Measurements from ENCODE around the gene PWP2. TPM values are rescaled to one million over a fixed set of nuclear protein-coding genes. Genes with fewer than 3 reads are reported as not detected.
"Not testable (repeated sequence)": the region's sequence is repeated elsewhere in the genome, so short reads cannot be mapped to it uniquely, and the experiment has no call there.

The PWP2 gene
- total RNA-seq, 1 donor from 2014 or later, result 11.0 TPM

DNA sequence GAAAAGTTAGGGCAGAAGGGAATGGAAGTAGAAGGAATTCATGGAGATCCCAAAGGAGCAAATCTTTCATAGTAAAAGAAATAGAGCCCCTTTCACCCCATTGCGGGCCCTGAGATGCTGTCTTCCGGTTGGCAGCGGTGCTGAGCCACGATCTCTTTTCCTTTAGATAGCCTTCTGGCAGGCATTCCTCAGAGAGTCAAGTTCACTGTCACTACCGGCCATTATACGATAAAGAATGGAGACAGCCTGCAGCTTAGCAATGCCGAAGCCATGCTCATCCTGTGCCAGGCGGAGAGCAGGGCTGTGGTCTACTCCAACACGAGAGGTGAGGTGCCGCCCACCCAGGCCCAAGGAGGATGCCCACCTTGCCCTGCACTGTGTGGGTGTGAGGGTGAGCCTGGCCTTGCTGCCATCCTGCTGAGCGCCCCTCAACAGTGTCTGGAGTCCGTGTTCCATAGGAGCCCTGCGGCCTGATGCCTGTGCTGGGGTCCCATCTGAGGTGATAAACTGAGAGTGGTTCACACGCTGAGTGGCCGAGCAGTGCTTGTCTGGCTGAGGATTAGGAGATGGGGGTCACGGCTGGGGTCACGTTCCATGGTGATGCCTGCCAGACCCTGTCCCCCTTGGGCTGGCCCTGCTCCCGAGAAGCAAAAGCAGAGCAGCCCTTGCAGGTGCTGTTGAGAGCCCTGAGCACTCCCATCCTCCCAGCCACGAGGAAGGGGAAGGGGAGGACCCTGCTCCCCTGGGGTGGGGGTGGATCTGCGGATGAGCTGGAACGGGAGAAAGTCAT is 20.4 kb upstream of the PWP2 start:
- no peak for DNase-seq (ENCODE audit: low spot score)
- H3K27me3 Mint-ChIP-seq (ENCODE audit: low read depth), result no peaks in the 10 kb centered on the region
- peaks cover 71% of the 10 kb centered on the region for H3K4me1 Mint-ChIP-seq (ENCODE audit: low read depth)
- H3K27ac Mint-ChIP-seq, result peak overlapping the region; percentile 95
- peaks cover 87% of the 10 kb centered on the region for H3K36me3 Mint-ChIP-seq (ENCODE audit: low read depth)
- H3K9me3 Mint-ChIP-seq, result no peaks in the 10 kb centered on the region
- intact Hi-C loops (cut with micrococcal nuclease), result no loop called here
- H3K4me3 Mint-ChIP-seq (ENCODE audit: low read depth), result no peak overlapping the region

DNA sequence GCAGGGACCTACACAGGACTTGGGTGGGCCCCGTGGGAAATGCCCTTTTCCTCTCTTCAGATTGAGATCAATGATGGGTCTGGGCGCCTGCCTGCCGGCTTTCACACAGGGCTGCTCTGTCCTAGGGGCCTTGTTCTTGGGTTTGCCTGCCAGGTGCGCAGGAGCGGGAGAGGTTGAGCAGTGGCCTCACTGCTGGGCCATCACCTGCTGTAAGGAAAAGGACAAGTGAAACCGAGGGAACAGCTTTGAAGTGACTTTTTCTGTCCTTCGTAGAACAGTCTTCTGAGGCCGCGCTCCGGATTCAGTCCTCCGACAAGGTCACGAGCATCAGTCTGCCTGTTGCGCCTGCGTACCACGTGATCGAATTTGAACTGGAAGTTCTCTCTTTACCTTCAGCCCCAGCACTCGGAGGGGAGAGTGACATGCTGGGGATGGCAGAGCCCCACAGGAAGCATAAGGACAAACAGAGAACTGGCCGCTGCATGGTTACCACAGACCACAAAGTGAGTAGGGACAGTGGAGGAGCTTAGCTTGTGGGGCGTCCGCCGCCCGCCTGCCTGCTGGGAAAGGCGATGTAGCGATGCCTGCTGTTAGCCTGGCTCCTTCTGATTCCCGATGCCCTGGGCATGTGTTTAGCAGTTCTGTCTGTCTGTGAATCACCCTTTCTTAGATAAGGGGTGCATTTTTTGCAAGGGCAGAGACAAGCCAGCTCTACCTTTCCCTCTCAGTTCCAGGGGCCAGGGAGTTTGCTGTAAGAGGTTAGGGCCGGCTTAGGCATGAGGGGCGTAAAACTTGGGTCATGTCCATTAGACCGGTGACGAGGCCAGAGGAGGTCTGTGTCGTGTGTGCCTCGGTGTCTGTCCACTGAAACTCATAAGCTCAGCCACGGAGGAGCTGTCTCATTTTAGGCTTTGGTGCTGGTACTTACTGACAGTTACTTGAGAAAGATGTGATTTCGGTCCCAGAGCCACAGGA is 19.5 kb upstream of the PWP2 start:
- DNase-seq (ENCODE audit: low spot score), result no peak
- Mint-ChIP-seq H3K27ac (peak overlapping the region; percentile 17), H3K9me3 (no peaks in the 10 kb centered on the region), H3K36me3 (ENCODE audit: low read depth) (peaks cover 85% of the 10 kb centered on the region), H3K27me3 (ENCODE audit: low read depth) (no peaks in the 10 kb centered on the region), H3K4me3 (ENCODE audit: low read depth) (no peak overlapping the region), H3K4me1 (ENCODE audit: low read depth) (peaks cover 62% of the 10 kb centered on the region)
- intact Hi-C loops (cut with micrococcal nuclease), result no loop called here

DNA sequence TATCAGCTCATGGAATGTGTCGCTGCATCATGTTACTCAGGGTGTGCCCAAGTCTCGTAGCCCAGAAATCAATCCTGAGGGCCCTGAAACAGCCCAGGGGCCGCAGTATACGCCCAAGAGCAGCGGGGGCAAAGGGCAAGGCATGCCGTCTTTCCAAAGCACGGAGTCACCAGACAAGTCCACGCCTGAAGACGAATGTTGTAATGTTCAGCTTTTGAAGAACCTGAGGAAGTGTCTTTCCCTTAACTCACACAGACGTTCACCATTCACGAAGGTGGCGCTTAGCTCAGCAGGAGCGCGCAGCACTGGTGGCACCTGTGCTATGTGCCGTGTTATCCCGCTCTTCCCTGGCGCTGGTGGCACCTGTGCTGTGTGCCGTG is 18.8 kb upstream of the PWP2 start:
- intact Hi-C loops (cut with micrococcal nuclease), result no loop called here
- no peak for DNase-seq (ENCODE audit: low spot score)
- Mint-ChIP-seq H3K9me3 (no peaks in the 10 kb centered on the region), H3K4me3 (ENCODE audit: low read depth) (no peak overlapping the region), H3K27me3 (ENCODE audit: low read depth) (no peaks in the 10 kb centered on the region), H3K27ac (peak overlapping the region; percentile 44), H3K4me1 (ENCODE audit: low read depth) (peaks cover 56% of the 10 kb centered on the region), H3K36me3 (ENCODE audit: low read depth) (peaks cover 78% of the 10 kb centered on the region)

DNA sequence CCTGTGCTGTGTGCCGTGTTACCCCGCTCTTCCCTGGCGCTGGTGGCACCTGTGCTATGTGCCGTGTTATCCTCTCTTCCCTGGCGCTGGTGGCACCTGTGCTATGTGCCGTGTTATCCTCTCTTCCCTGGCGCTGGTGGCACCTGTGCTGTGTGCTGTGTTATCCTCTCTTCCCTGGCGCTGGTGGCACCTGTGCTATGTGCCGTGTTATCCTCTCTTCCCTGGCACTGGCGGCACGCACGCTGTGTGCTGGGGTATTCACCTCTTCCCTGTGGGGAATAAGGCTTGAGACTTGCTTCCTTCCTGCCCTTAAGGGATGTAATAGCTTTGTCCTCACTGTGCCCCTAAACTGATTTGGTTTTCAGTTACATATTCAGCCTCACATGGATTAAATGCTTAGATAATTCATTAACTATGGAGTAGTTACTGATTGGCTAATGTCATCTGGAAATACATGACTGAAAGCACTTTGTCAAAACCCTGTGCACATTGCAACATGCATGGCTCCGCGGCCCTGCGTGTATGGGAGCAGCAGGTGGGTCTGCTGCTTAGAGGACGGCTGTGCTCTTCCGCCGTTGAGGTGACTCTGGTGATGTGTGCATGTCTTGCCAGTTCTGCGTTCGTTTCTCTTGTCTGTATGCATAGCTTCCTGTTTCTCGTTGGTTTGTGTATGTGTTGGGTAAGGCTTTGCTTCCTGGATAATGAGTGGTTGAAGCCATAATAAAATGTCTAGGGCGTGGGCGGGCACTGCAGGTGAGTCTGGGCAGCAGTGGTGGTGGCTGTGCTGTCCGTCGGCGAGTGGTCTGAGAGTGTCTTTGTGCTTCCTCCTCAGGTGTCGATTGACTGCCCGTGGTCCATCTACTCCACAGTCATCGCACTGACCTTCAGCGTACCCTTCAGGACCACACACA is 17.9 kb upstream of the PWP2 start:
- peaks cover 79% of the 10 kb centered on the region for H3K36me3 Mint-ChIP-seq (ENCODE audit: low read depth)
- H3K27me3 Mint-ChIP-seq (ENCODE audit: low read depth), result no peaks in the 10 kb centered on the region
- H3K4me1 Mint-ChIP-seq (ENCODE audit: low read depth), result peaks cover 48% of the 10 kb centered on the region
- H3K4me3 Mint-ChIP-seq (ENCODE audit: low read depth), result peak overlapping the region; percentile 18
- H3K9me3 Mint-ChIP-seq, result no peaks in the 10 kb centered on the region
- peak; percentile 16 for DNase-seq (ENCODE audit: low spot score)
- peak overlapping the region; percentile 44 for H3K27ac Mint-ChIP-seq
- intact Hi-C loops (cut with micrococcal nuclease), result no loop called here

DNA sequence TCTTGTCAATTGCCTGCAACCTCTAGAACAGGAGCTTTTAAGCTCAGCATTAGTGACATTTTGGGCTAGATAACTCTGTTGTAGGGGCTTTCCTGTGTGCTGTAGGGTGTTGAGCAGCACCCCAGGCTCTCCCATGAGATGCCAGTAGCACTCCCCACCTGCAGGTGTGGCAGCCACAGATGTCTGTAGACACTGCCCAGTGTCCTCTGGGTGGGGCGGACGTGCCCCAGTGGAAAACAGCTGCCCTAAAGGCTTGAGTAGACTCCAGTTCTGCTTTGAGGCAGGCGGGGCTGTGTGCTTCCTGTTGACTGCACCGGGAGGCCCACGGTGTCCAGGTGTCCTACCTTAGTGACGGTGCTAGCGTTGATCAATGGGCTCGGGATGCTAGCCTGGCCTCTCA is 16.9 kb upstream of the PWP2 start:
- intact Hi-C loops (cut with micrococcal nuclease), result no loop called here
- Mint-ChIP-seq H3K36me3 (ENCODE audit: low read depth) (peaks cover 73% of the 10 kb centered on the region), H3K27me3 (ENCODE audit: low read depth) (no peaks in the 10 kb centered on the region), H3K4me1 (ENCODE audit: low read depth) (peaks cover 39% of the 10 kb centered on the region), H3K9me3 (no peaks in the 10 kb centered on the region), H3K4me3 (ENCODE audit: low read depth) (no peak overlapping the region), H3K27ac (peak overlapping the region; percentile 44)
- peak; percentile 8 for DNase-seq (ENCODE audit: low spot score)

DNA sequence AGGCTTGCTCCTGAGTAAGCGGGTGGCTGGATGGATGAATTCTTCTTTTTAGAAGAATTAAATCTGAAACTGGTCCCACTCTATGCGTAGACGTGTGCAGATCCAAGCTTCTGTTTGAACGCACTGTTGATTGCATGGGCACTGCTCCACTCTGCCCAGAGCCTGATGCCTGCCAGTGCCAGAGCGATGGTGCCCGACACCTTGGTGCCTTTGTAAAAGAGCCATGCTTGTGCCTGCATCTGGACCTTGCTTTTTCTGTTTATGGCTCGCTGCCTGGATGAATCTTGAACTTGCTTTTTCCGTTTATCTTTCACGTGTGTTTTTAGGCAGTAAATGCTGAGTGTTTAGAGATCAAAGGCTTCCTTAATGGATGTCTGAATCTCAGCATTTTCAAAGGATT is 15.0 kb upstream of the PWP2 start:
- no peaks in the 10 kb centered on the region for H3K9me3 Mint-ChIP-seq
- H3K27me3 Mint-ChIP-seq (ENCODE audit: low read depth), result no peaks in the 10 kb centered on the region
- no peak for DNase-seq (ENCODE audit: low spot score)
- no peak overlapping the region for H3K4me3 Mint-ChIP-seq (ENCODE audit: low read depth)
- no peak overlapping the region for H3K27ac Mint-ChIP-seq
- peaks cover 30% of the 10 kb centered on the region for H3K4me1 Mint-ChIP-seq (ENCODE audit: low read depth)
- intact Hi-C loops (cut with micrococcal nuclease), result no loop called here
- peaks cover 54% of the 10 kb centered on the region for H3K36me3 Mint-ChIP-seq (ENCODE audit: low read depth)

DNA sequence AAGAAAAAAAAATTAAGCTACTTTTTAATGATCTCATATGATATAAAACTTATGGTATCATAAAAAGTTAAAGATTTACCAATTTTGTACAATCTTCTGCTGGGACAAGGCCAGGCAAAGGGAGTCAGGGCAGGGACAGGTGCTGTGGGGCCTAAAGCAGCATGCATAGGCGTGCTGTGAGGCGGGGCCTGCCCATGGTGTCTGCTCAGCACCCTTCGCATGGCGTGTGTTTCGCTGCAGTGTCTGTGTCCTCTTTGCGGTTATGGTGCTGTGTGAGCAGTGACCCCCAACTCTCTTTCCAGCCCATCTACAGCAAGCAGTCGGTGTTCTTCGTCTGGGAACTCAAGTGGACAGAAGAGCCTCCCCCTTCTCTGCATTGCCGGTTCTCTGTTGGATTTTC is 13.4 kb upstream of the PWP2 start:
- H3K27ac Mint-ChIP-seq, result no peak overlapping the region
- H3K36me3 Mint-ChIP-seq (ENCODE audit: low read depth), result peaks cover 38% of the 10 kb centered on the region
- H3K4me3 Mint-ChIP-seq (ENCODE audit: low read depth), result no peak overlapping the region
- intact Hi-C loops (cut with micrococcal nuclease), result no loop called here
- peaks cover 20% of the 10 kb centered on the region for H3K4me1 Mint-ChIP-seq (ENCODE audit: low read depth)
- DNase-seq (ENCODE audit: low spot score), result peak; percentile 6
- H3K27me3 Mint-ChIP-seq (ENCODE audit: low read depth), result no peaks in the 10 kb centered on the region
- H3K9me3 Mint-ChIP-seq, result no peaks in the 10 kb centered on the region

DNA sequence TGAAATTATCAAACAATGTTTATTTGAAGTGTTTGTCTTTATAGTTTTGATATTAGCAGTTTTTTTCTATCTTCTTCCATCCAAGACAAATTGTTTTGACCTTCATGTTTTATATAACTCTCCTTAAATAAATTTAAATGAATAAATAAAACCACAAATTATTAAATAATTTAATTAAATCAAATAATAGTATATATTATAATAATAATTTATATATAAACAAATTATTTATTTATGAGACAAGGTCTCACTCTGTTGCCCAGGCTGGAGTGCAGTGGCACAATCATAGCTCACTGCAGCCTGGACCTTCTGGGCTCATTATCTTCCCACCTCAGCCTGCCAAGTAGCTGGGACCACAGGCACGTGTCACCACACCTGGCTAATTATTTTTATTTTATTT is 12.4 kb upstream of the PWP2 start:
- intact Hi-C loops (cut with micrococcal nuclease), result no loop called here
- H3K27ac Mint-ChIP-seq, result no peak overlapping the region

DNA sequence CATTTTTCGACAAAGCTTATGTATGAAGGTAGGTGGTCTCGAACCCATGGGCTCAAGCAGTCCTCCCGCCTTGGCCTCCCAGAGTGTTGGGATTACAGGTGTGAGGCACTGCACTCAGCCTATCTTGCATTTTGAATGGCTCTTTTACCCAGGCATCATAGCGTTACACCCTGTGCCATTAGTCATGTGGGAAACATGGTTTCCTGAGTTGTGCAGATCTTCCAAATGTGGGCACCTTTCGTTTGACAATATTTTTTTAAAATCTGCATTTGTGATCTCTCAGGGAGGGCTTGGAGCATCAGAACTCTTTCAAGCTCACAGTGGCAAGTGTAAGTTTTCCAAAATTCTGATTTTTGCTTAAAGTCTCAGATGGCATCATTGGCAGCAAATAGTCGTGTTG is 8.7 kb upstream of the PWP2 start:
- H3K27me3 Mint-ChIP-seq (ENCODE audit: low read depth); H3K27ac Mint-ChIP-seq; DNase-seq (ENCODE audit: low spot score); H3K9me3 Mint-ChIP-seq; intact Hi-C loops (cut with micrococcal nuclease); H3K4me3 Mint-ChIP-seq (ENCODE audit: low read depth); H3K4me1 Mint-ChIP-seq (ENCODE audit: low read depth): not testable (repeated sequence)
- H3K36me3 Mint-ChIP-seq (ENCODE audit: low read depth), result peaks cover 11% of the 10 kb centered on the region

More for the DNA sequence above, 12.4 kb upstream of the PWP2 start:
- Mint-ChIP-seq H3K9me3 (no peaks in the 10 kb centered on the region), H3K4me1 (ENCODE audit: low read depth) (peaks cover 9% of the 10 kb centered on the region), H3K4me3 (ENCODE audit: low read depth) (no peak overlapping the region), H3K36me3 (ENCODE audit: low read depth) (peaks cover 28% of the 10 kb centered on the region), H3K27me3 (ENCODE audit: low read depth) (no peaks in the 10 kb centered on the region)
- no peak for DNase-seq (ENCODE audit: low spot score)

DNA sequence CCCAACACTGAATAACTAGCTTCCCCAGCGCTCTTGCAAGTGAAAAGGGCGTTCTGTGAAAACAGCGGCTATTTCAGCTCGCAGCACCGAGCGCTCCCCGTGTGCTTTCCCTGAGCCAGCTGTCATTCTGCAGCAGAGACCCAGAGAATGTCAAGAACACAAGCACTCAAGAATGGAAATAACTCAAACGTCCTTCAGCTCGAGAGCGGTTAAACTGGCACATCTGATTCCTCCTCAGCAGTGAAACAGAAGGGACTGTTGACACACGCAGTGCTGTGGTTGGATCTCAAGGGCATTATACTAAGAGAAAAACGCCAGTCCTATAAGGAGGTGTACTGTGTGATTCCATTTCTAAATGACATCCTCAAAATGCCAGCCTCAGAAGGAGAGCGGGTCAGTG is 8.2 kb upstream of the PWP2 start:
- DNase-seq (ENCODE audit: low spot score); H3K9me3 Mint-ChIP-seq; H3K4me3 Mint-ChIP-seq (ENCODE audit: low read depth); intact Hi-C loops (cut with micrococcal nuclease); H3K27me3 Mint-ChIP-seq (ENCODE audit: low read depth); H3K27ac Mint-ChIP-seq; H3K4me1 Mint-ChIP-seq (ENCODE audit: low read depth); H3K36me3 Mint-ChIP-seq (ENCODE audit: low read depth): not testable (repeated sequence)

DNA sequence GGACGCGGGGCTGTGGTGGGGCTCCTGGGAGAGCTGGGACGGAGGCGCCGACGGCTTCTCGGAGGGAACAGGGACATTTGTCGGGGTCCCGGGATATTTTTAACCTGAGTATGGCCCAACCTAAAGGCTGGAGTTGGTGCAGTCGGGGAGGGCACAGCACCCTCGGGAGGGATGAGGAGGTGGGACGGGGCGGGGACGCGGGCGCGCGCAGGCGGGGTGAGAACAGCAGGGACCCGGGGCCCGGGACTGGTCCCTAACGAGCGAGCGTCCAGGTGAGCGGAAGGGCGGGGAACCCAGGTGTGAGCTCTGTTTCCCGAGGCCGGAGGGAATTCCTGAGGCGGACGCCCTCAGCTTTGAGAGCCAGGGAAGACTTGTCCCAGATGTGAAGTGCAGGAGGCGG is 390 bp downstream of the PWP2 start:
- H3K9me3 Mint-ChIP-seq; DNase-seq (ENCODE audit: low spot score); intact Hi-C loops (cut with micrococcal nuclease); H3K4me1 Mint-ChIP-seq (ENCODE audit: low read depth); H3K36me3 Mint-ChIP-seq (ENCODE audit: low read depth); H3K27me3 Mint-ChIP-seq (ENCODE audit: low read depth); H3K27ac Mint-ChIP-seq; H3K4me3 Mint-ChIP-seq (ENCODE audit: low read depth): not testable (repeated sequence)

DNA sequence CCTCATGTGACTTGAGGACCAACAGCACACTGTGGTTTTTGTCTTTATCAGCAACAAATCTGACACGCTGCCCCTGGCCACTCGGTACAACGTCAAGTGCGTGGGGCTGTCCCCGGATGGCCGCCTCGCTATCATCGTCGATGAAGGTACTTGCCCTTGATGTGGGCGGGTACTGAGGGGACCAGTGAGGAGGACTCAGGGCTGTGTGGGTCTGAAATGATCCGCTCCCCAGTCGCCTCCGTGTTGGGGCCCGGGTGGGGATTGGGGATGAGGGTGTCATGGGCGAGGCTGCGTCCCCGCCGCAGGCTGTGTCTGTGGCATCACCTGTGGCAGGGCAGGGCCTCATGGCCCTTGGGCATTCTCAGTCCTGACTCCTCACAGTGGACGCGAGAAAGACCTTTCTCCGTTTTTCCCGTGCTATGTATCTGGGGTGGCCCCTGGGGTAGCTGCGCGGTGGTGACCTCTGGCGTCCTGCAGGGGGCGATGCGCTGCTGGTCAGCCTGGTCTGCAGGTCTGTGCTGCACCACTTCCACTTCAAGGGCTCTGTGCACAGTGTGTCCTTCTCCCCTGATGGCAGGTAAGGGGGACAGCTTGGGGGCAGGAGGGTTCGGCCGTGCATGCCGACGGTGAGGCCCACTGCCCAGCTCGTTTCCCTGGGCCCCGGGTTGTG is 6.6 kb downstream of the PWP2 start:
- H3K9me3 Mint-ChIP-seq; H3K4me3 Mint-ChIP-seq (ENCODE audit: low read depth); H3K27ac Mint-ChIP-seq; H3K4me1 Mint-ChIP-seq (ENCODE audit: low read depth); DNase-seq (ENCODE audit: low spot score); intact Hi-C loops (cut with micrococcal nuclease); H3K27me3 Mint-ChIP-seq (ENCODE audit: low read depth); H3K36me3 Mint-ChIP-seq (ENCODE audit: low read depth): not testable (repeated sequence)
